HepG2 (cell line): ENCODE measurements around the gene SYNGR2. TPM values are rescaled to one million over a fixed set of nuclear protein-coding genes. Genes with fewer than 3 reads are reported as not detected.
A peak's percentile ranks its signal among the peaks of the same experiment; 100 is the strongest.

Source experiments
- ETV5 ChIP-seq: IDR thresholded peaks from 2 replicates; pipeline ENCODE4 v1.6.1; 2018; ENCODE audit warnings: missing biosample characterization, missing genetic modification reagents, inconsistent platforms, borderline replicate concordance
- KDM5A ChIP-seq: fragments of 200-600 bp; sonication (generic); IDR thresholded peaks from 2 replicates; pipeline ENCODE4 v1.7.0; 2018; ENCODE audit warnings: antibody characterized with exemption, mild to moderate bottlenecking, low read length, borderline replicate concordance
- MZF1 ChIP-seq: sonication (generic); formaldehyde crosslinking; IDR thresholded peaks from 2 replicates; pipeline ENCODE4 v1.8.1; 2023; ENCODE audit warnings: mild to moderate bottlenecking, missing genetic modification reagents, borderline replicate concordance
- NR1H2 ChIP-seq: sonication (generic); formaldehyde crosslinking; IDR thresholded peaks from 2 replicates; pipeline ENCODE4 v1.8.1; 2022; ENCODE audit warnings: low read depth, missing genetic modification reagents, borderline replicate concordance
- ZMYM3 ChIP-seq: sonication (generic); formaldehyde crosslinking; IDR thresholded peaks from 2 replicates; pipeline ENCODE4 v1.5.1; 2020; ENCODE audit warnings: mild to moderate bottlenecking, missing genetic modification reagents
- ZNF253 ChIP-seq: sonication (generic); formaldehyde crosslinking; IDR thresholded peaks from 2 replicates; pipeline ENCODE4 v1.8.0; 2022; ENCODE audit warnings: mild to moderate bottlenecking, missing genetic modification reagents, borderline replicate concordance
- ZNF552 ChIP-seq: sonication (generic); formaldehyde crosslinking; IDR thresholded peaks from 2 replicates; pipeline ENCODE4 v1.9.0; 2022; ENCODE audit warnings: missing genetic modification reagents, mild to moderate bottlenecking, borderline replicate concordance
- polyA plus RNA-seq, 8 experiments: library from polyadenylated mRNA; depleted of rRNA in 3 of 8; stranded (reverse) in 7 of 8; unstranded in 1 of 8; fragments of >200 nt; fragmentation: Illumina TruSeq in 4 of 8; extraction: Trizol in 4 of 8; gene quantifications; 2 replicates each; pipeline versions ENCODE4 v1.2.1 to v1.2.3, GENCODE V29; 2011 to 2016; ENCODE audit warnings: low read depth in 4 of 8, missing spikeins in 1 of 8, mixed read lengths in 1 of 8; ENCODE audit not compliant: insufficient read depth in 1 of 8
- total RNA-seq, 5 experiments: library from RNA; depleted of rRNA; stranded (reverse); fragments of >200 nt; fragmentation: Illumina TruSeq; extraction: Trizol; gene quantifications; 2 replicates each; pipeline ENCODE4 v1.2.3, GENCODE V29; 2016; ENCODE audit warnings: low read depth in 1 of 5
- TF ChIP-seq, protein P1 (sequence below): sonication (generic); formaldehyde crosslinking; IDR thresholded peaks from 2 replicates; pipeline ENCODE4 v1.5.0; 2020; ENCODE audit warnings: missing genetic modification reagents, mild to moderate bottlenecking, borderline replicate concordance
- TF ChIP-seq, protein P2 (sequence below): sonication (generic); formaldehyde crosslinking; IDR thresholded peaks from 2 replicates; pipeline ENCODE4 v1.5.1; 2020; ENCODE audit warnings: mild to moderate bottlenecking, missing genetic modification reagents, moderate library complexity
- TF ChIP-seq, protein P3 (sequence below): sonication (generic); formaldehyde crosslinking; IDR thresholded peaks from 2 replicates; pipeline ENCODE4 v1.8.0; 2022; ENCODE audit warnings: mild to moderate bottlenecking, missing genetic modification reagents; ENCODE audit not compliant: insufficient replicate concordance
- TF ChIP-seq, protein P4 (sequence below), 2 experiments: sonication (generic) in 1 of 2; formaldehyde crosslinking in 1 of 2; IDR thresholded peaks; 2 replicates each; pipeline versions ENCODE4 v1.5.1 to v1.6.1; 2011 to 2020; ENCODE audit warnings: borderline replicate concordance in 1 of 2, low read depth in 1 of 2, low read length in 1 of 2, mild to moderate bottlenecking in 1 of 2, missing genetic modification reagents in 1 of 2, moderate library complexity in 1 of 2

The SYNGR2 gene
- total and polyA plus RNA-seq, 2 of the 13 experiments (the other 11 are each of a cell fraction or from before 2014, with no cell fraction given) = 46.7 to 170 TPM

DNA sequence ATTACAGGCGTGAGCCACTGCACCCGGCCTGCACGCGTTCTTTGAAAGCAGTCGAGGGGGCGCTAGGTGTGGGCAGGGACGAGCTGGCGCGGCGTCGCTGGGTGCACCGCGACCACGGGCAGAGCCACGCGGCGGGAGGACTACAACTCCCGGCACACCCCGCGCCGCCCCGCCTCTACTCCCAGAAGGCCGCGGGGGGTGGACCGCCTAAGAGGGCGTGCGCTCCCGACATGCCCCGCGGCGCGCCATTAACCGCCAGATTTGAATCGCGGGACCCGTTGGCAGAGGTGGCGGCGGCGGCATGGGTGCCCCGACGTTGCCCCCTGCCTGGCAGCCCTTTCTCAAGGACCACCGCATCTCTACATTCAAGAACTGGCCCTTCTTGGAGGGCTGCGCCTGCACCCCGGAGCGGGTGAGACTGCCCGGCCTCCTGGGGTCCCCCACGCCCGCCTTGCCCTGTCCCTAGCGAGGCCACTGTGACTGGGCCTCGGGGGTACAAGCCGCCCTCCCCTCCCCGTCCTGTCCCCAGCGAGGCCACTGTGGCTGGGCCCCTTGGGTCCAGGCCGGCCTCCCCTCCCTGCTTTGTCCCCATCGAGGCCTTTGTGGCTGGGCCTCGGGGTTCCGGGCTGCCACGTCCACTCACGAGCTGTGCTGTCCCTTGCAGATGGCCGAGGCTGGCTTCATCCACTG, 45.8 kb downstream of the SYNGR2 start, which contains the start of gene BIRC5 (continued):
- TF ChIP-seq NR1H2 (CRISPR knock-in tag) (no peak), ZMYM3 (CRISPR knock-in tag) (peak; percentile 86), ETV5 (CRISPR knock-in tag) (peak; percentile 44; the same call in 1 of the 2 replicates), KDM5A (peak; percentile 97), ZNF253 (CRISPR knock-in tag) (peak; percentile 60; the same call in 1 of the 2 replicates), MZF1 (peak; percentile 42; the same call in 1 of the 2 replicates), ZNF552 (no peak; the same call in 1 of the 2 replicates)
- TF ChIP-seq, protein P1, sequence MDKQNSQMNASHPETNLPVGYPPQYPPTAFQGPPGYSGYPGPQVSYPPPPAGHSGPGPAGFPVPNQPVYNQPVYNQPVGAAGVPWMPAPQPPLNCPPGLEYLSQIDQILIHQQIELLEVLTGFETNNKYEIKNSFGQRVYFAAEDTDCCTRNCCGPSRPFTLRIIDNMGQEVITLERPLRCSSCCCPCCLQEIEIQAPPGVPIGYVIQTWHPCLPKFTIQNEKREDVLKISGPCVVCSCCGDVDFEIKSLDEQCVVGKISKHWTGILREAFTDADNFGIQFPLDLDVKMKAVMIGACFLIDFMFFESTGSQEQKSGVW (CRISPR knock-in tag) = no peak
- TF ChIP-seq, protein P2, sequence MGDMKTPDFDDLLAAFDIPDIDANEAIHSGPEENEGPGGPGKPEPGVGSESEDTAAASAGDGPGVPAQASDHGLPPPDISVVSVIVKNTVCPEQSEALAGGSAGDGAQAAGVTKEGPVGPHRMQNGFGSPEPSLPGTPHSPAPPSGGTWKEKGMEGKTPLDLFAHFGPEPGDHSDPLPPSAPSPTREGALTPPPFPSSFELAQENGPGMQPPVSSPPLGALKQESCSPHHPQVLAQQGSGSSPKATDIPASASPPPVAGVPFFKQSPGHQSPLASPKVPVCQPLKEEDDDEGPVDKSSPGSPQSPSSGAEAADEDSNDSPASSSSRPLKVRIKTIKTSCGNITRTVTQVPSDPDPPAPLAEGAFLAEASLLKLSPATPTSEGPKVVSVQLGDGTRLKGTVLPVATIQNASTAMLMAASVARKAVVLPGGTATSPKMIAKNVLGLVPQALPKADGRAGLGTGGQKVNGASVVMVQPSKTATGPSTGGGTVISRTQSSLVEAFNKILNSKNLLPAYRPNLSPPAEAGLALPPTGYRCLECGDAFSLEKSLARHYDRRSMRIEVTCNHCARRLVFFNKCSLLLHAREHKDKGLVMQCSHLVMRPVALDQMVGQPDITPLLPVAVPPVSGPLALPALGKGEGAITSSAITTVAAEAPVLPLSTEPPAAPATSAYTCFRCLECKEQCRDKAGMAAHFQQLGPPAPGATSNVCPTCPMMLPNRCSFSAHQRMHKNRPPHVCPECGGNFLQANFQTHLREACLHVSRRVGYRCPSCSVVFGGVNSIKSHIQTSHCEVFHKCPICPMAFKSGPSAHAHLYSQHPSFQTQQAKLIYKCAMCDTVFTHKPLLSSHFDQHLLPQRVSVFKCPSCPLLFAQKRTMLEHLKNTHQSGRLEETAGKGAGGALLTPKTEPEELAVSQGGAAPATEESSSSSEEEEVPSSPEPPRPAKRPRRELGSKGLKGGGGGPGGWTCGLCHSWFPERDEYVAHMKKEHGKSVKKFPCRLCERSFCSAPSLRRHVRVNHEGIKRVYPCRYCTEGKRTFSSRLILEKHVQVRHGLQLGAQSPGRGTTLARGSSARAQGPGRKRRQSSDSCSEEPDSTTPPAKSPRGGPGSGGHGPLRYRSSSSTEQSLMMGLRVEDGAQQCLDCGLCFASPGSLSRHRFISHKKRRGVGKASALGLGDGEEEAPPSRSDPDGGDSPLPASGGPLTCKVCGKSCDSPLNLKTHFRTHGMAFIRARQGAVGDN (CRISPR knock-in tag) = peak; percentile 95
- TF ChIP-seq, protein P3, sequence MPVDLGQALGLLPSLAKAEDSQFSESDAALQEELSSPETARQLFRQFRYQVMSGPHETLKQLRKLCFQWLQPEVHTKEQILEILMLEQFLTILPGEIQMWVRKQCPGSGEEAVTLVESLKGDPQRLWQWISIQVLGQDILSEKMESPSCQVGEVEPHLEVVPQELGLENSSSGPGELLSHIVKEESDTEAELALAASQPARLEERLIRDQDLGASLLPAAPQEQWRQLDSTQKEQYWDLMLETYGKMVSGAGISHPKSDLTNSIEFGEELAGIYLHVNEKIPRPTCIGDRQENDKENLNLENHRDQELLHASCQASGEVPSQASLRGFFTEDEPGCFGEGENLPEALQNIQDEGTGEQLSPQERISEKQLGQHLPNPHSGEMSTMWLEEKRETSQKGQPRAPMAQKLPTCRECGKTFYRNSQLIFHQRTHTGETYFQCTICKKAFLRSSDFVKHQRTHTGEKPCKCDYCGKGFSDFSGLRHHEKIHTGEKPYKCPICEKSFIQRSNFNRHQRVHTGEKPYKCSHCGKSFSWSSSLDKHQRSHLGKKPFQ = no peak
- TF ChIP-seq, protein P4, sequence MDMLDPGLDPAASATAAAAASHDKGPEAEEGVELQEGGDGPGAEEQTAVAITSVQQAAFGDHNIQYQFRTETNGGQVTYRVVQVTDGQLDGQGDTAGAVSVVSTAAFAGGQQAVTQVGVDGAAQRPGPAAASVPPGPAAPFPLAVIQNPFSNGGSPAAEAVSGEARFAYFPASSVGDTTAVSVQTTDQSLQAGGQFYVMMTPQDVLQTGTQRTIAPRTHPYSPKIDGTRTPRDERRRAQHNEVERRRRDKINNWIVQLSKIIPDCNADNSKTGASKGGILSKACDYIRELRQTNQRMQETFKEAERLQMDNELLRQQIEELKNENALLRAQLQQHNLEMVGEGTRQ (IDR thresholded peaks at IDR 0.05; ENCODE audit: low read depth, low read length) = no peak
- TF ChIP-seq, protein P4 (CRISPR knock-in tag; IDR thresholded peaks at IDR 0.05; ENCODE audit: borderline replicate concordance) = peak; percentile 47; the same call in 1 of the 2 replicates
